ENCODE results near the gene ART5.
"Not testable (repeated sequence)": the region's sequence is repeated elsewhere in the genome, so short reads cannot be mapped to it uniquely, and the experiment has no call there.

- not testable (repeated sequence) for TF ChIP-seq CTCF (conservative IDR thresholded peaks at IDR 0.05; ENCODE audit: low read depth, low read length); EZH2 (IDR thresholded peaks at IDR 0.05; ENCODE audit: low read length, unreplicated experiment)
Measured at GRCh38 chr11:3597743-3598142, 44.0 kb downstream of the ART5 start.

Data from PC-3 (cell line).